WTC11 (cell line): ENCODE results near the gene TMEM253.

ENCODE experiments used
- CREB1 ChIP-seq: sonication (generic); formaldehyde crosslinking; IDR thresholded peaks from 2 replicates; pipeline ENCODE4 v1.8.0; 2023; ENCODE audit warnings: mild to moderate bottlenecking, missing genetic modification reagents
- CTCF ChIP-seq: fragments of 200-600 bp; IDR thresholded peaks from 2 replicates; pipeline ENCODE4 v1.8.0; 2022; ENCODE audit warnings: antibody characterized with exemption
- SOX15 ChIP-seq: fragments of 250-450 bp; sonication (Bioruptor Pico); IDR thresholded peaks from 2 replicates; pipeline ENCODE4 v1.9.0; 2021; ENCODE audit warnings: mild to moderate bottlenecking
- TF ChIP-seq, protein P1 (sequence below): sonication (generic); formaldehyde crosslinking; IDR thresholded peaks from 2 replicates; pipeline ENCODE4 v1.8.0; 2022; ENCODE audit warnings: mild to moderate bottlenecking, missing genetic modification reagents

GRCh38 chr14:21103710-21104447 is 3.0 kb downstream of the TMEM253 start:
- TF ChIP-seq SOX15 (CRISPR knock-in tag) = no peak
- no peak for TF ChIP-seq CREB1
- TF ChIP-seq, protein P1, sequence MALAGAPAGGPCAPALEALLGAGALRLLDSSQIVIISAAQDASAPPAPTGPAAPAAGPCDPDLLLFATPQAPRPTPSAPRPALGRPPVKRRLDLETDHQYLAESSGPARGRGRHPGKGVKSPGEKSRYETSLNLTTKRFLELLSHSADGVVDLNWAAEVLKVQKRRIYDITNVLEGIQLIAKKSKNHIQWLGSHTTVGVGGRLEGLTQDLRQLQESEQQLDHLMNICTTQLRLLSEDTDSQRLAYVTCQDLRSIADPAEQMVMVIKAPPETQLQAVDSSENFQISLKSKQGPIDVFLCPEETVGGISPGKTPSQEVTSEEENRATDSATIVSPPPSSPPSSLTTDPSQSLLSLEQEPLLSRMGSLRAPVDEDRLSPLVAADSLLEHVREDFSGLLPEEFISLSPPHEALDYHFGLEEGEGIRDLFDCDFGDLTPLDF (CRISPR knock-in tag) = no peak
- TF ChIP-seq CTCF = peak; percentile 24; the same call in 1 of the 2 replicates
